Brain pericyte (primary cell): ENCODE data around the gene ARMC2.

Experiments
- DNase-seq: peaks from one replicate; pipeline ENCODE4 v3.0.0-alpha.2; 2012; ENCODE audit warnings: low read depth, low spot score

The ARMC2 gene

GRCh38 chr6:109013656-109014305, 165.6 kb downstream of the ARMC2 start:
- no peak for DNase-seq

- no peak for DNase-seq
Observed at GRCh38 chr6:109014606-109015005, 166.4 kb downstream of the ARMC2 start.

GRCh38 chr6:109015176-109015575, 167.0 kb downstream of the ARMC2 start:
- no peak for DNase-seq

GRCh38 chr6:109019911-109020310, 171.7 kb downstream of the ARMC2 start:
- DNase-seq, result no peak

- DNase-seq, result no peak
Observed at GRCh38 chr6:109021870-109022269, 173.6 kb downstream of the ARMC2 start.

- no peak for DNase-seq
Observed at GRCh38 chr6:109023356-109023925, 175.2 kb downstream of the ARMC2 start.
